HG03342 (cell line): ENCODE data around the gene BICC1.
A peak's percentile ranks its signal among the peaks of the same experiment; 100 is the strongest.

Source experiments
- ATAC-seq: cut with Tn5 transposase; IDR thresholded peaks from one replicate; pipeline ENCODE4 v1.9.1; 2021; ENCODE audit warnings: mild to moderate bottlenecking, moderate library complexity; ENCODE audit not compliant: unreplicated experiment

BICC1 gene

GRCh38 chr10:58734116-58734515 lies 221.4 kb downstream of the BICC1 start:
- ATAC-seq, result no peak

- ATAC-seq, result no peak
These were observed 222.0 kb downstream of the BICC1 start for GRCh38 chr10:58734664-58735063.

GRCh38 chr10:58735087-58735486 lies 222.4 kb downstream of the BICC1 start:
- no peak for ATAC-seq

- no peak for ATAC-seq
These were observed 228.1 kb downstream of the BICC1 start for GRCh38 chr10:58740620-58741369.

- no peak for ATAC-seq
These were observed 229.0 kb downstream of the BICC1 start for GRCh38 chr10:58741673-58742072.

- no peak for ATAC-seq
These were observed 229.5 kb downstream of the BICC1 start for GRCh38 chr10:58742141-58742540.

- ATAC-seq, result no peak
These were observed 230.9 kb downstream of the BICC1 start for GRCh38 chr10:58743466-58744115.

GRCh38 chr10:58746474-58747185 lies 234.0 kb downstream of the BICC1 start:
- ATAC-seq, result no peak

GRCh38 chr10:58747687-58748086 lies 235.0 kb downstream of the BICC1 start:
- no peak for ATAC-seq

- no peak for ATAC-seq
These were observed 240.0 kb downstream of the BICC1 start for GRCh38 chr10:58752665-58753064.

GRCh38 chr10:58753425-58753824 lies 240.8 kb downstream of the BICC1 start:
- no peak for ATAC-seq

GRCh38 chr10:58754469-58755339 lies 242.0 kb downstream of the BICC1 start:
- no peak for ATAC-seq

GRCh38 chr10:58755340-58755610 lies 242.6 kb downstream of the BICC1 start:
- ATAC-seq, result no peak

- no peak for ATAC-seq
These were observed 243.0 kb downstream of the BICC1 start for GRCh38 chr10:58755677-58756076.

GRCh38 chr10:58756130-58756719 lies 243.6 kb downstream of the BICC1 start:
- no peak for ATAC-seq

GRCh38 chr10:58757352-58758065 lies 244.8 kb downstream of the BICC1 start:
- ATAC-seq, result peak; percentile 43

GRCh38 chr10:58758321-58758720 lies 245.6 kb downstream of the BICC1 start:
- ATAC-seq, result no peak

GRCh38 chr10:58764087-58764747 lies 251.5 kb downstream of the BICC1 start:
- ATAC-seq, result no peak

- ATAC-seq, result no peak
These were observed 253.2 kb downstream of the BICC1 start for GRCh38 chr10:58765910-58766309.

GRCh38 chr10:58767652-58768051 lies 255.0 kb downstream of the BICC1 start:
- no peak for ATAC-seq
